Measurements from ENCODE around the gene CHN1.
A peak's percentile ranks its signal among the peaks of the same experiment; 100 is the strongest.

The CHN1 gene

GRCh38 chr2:174776675-174777074 lies 228.5 kb downstream of the CHN1 start:
- H3K36me3 ChIP-seq (ENCODE audit: low read depth), result no peaks in the 10 kb centered on the region
- no peaks in the 10 kb centered on the region for H3K9me3 ChIP-seq (ENCODE audit: severe bottlenecking)
- ATAC-seq (ENCODE audit: low read depth), result no peak
- H3K4me3 ChIP-seq (ENCODE audit: severe bottlenecking), result no peak overlapping the region
- no peak overlapping the region for H3K27ac ChIP-seq (ENCODE audit: poor library complexity, severe bottlenecking)
- no peaks in the 10 kb centered on the region for H3K27me3 ChIP-seq (ENCODE audit: insufficient read depth, poor library complexity, severe bottlenecking)
- no peak for DNase-seq (ENCODE audit: low spot score)
- no peak for TF ChIP-seq CTCF (IDR thresholded peaks at IDR 0.05; ENCODE audit: poor library complexity, severe bottlenecking)
- H3K4me1 ChIP-seq (ENCODE audit: insufficient read depth, poor library complexity, severe bottlenecking), result peaks cover 3% of the 10 kb centered on the region

- no peak overlapping the region for H3K4me3 ChIP-seq (ENCODE audit: severe bottlenecking)
- no peaks in the 10 kb centered on the region for H3K36me3 ChIP-seq (ENCODE audit: low read depth)
- H3K27ac ChIP-seq (ENCODE audit: poor library complexity, severe bottlenecking), result no peak overlapping the region
- peaks cover 3% of the 10 kb centered on the region for H3K4me1 ChIP-seq (ENCODE audit: insufficient read depth, poor library complexity, severe bottlenecking)
- no peak for TF ChIP-seq CTCF (IDR thresholded peaks at IDR 0.05; ENCODE audit: poor library complexity, severe bottlenecking)
- H3K9me3 ChIP-seq (ENCODE audit: severe bottlenecking), result no peaks in the 10 kb centered on the region
- DNase-seq (ENCODE audit: low spot score) (no peak), ATAC-seq (ENCODE audit: low read depth) (no peak)
- no peaks in the 10 kb centered on the region for H3K27me3 ChIP-seq (ENCODE audit: insufficient read depth, poor library complexity, severe bottlenecking)
These were observed 229.0 kb downstream of the CHN1 start for GRCh38 chr2:174776223-174776622.

GRCh38 chr2:174775571-174775980 lies 229.6 kb downstream of the CHN1 start:
- H3K27me3 ChIP-seq (ENCODE audit: insufficient read depth, poor library complexity, severe bottlenecking), result no peaks in the 10 kb centered on the region

GRCh38 chr2:174774886-174775285 lies 230.3 kb downstream of the CHN1 start:
- Histone ChIP-seq H3K9me3 (ENCODE audit: severe bottlenecking) (no peaks in the 10 kb centered on the region), H3K36me3 (ENCODE audit: low read depth) (no peaks in the 10 kb centered on the region), H3K4me3 (ENCODE audit: severe bottlenecking) (no peak overlapping the region), H3K4me1 (ENCODE audit: insufficient read depth, poor library complexity, severe bottlenecking) (peaks cover 3% of the 10 kb centered on the region), H3K27ac (ENCODE audit: poor library complexity, severe bottlenecking) (no peak overlapping the region), H3K27me3 (ENCODE audit: insufficient read depth, poor library complexity, severe bottlenecking) (no peaks in the 10 kb centered on the region)
- TF ChIP-seq CTCF (IDR thresholded peaks at IDR 0.05; ENCODE audit: poor library complexity, severe bottlenecking), result no peak
- no peak for DNase-seq (ENCODE audit: low spot score)
- ATAC-seq (ENCODE audit: low read depth), result no peak

More at GRCh38 chr2:174775571-174775980, 229.6 kb downstream of the CHN1 start:
- DNase-seq (ENCODE audit: low spot score), result no peak
- peaks cover 3% of the 10 kb centered on the region for H3K4me1 ChIP-seq (ENCODE audit: insufficient read depth, poor library complexity, severe bottlenecking)
- H3K9me3 ChIP-seq (ENCODE audit: severe bottlenecking), result no peaks in the 10 kb centered on the region
- ATAC-seq (ENCODE audit: low read depth), result peak; percentile 38; the same call in 1 of the 3 replicates
- TF ChIP-seq CTCF (IDR thresholded peaks at IDR 0.05; ENCODE audit: poor library complexity, severe bottlenecking), result no peak
- no peak overlapping the region for H3K4me3 ChIP-seq (ENCODE audit: severe bottlenecking)
- no peak overlapping the region for H3K27ac ChIP-seq (ENCODE audit: poor library complexity, severe bottlenecking)
- H3K36me3 ChIP-seq (ENCODE audit: low read depth), result no peaks in the 10 kb centered on the region

- no peak overlapping the region for H3K4me3 ChIP-seq (ENCODE audit: severe bottlenecking)
- no peak overlapping the region for H3K27ac ChIP-seq (ENCODE audit: poor library complexity, severe bottlenecking)
- ATAC-seq (ENCODE audit: low read depth), result no peak
- no peak for TF ChIP-seq CTCF (IDR thresholded peaks at IDR 0.05; ENCODE audit: poor library complexity, severe bottlenecking)
- no peaks in the 10 kb centered on the region for H3K4me1 ChIP-seq (ENCODE audit: insufficient read depth, poor library complexity, severe bottlenecking)
- no peak for DNase-seq (ENCODE audit: low spot score)
- no peaks in the 10 kb centered on the region for H3K9me3 ChIP-seq (ENCODE audit: severe bottlenecking)
- no peaks in the 10 kb centered on the region for H3K36me3 ChIP-seq (ENCODE audit: low read depth)
- H3K27me3 ChIP-seq (ENCODE audit: insufficient read depth, poor library complexity, severe bottlenecking), result no peaks in the 10 kb centered on the region
These were observed 232.0 kb downstream of the CHN1 start for GRCh38 chr2:174773215-174773614.

Measured in RWPE2 (cell line).